ENCODE data around the gene ZPBP.

- TF ChIP-seq CTCF (conservative IDR thresholded peaks at IDR 0.05; ENCODE audit: low read length): no peak
- no peak for TF ChIP-seq EZH2phosphoT487 (IDR thresholded peaks at IDR 0.05; ENCODE audit: borderline replicate concordance)
These were observed 161.4 kb downstream of the ZPBP start for GRCh38 chr7:49931627-49932026.

Data from Loucy (cell line).